ENCODE results near the gene PSD2.

PSD2 gene

GRCh38 chr5:139856714-139857113, 61.1 kb downstream of the PSD2 start:
- no peak for TF ChIP-seq CTCF (IDR thresholded peaks at IDR 0.05; ENCODE audit: borderline replicate concordance, insufficient read depth, low read depth, low read length)
- H3K4me3 ChIP-seq (ENCODE audit: low read depth, low read length): no peak overlapping the region

- no peak overlapping the region for H3K4me3 ChIP-seq (ENCODE audit: low read depth, low read length)
- no peak for TF ChIP-seq CTCF (IDR thresholded peaks at IDR 0.05; ENCODE audit: borderline replicate concordance, insufficient read depth, low read depth, low read length)
Measured at GRCh38 chr5:139859013-139859412, 63.4 kb downstream of the PSD2 start.

GRCh38 chr5:139861021-139861888, 65.6 kb downstream of the PSD2 start:
- no peak for TF ChIP-seq CTCF (IDR thresholded peaks at IDR 0.05; ENCODE audit: borderline replicate concordance, insufficient read depth, low read depth, low read length)
- H3K4me3 ChIP-seq (ENCODE audit: low read depth, low read length): no peak overlapping the region

GRCh38 chr5:139861889-139862207, 66.2 kb downstream of the PSD2 start:
- no peak for TF ChIP-seq CTCF (IDR thresholded peaks at IDR 0.05; ENCODE audit: borderline replicate concordance, insufficient read depth, low read depth, low read length)
- H3K4me3 ChIP-seq (ENCODE audit: low read depth, low read length): no peak overlapping the region

- TF ChIP-seq CTCF (IDR thresholded peaks at IDR 0.05; ENCODE audit: borderline replicate concordance, insufficient read depth, low read depth, low read length): no peak
- H3K4me3 ChIP-seq (ENCODE audit: low read depth, low read length): no peak overlapping the region
Measured at GRCh38 chr5:139862313-139862712, 66.7 kb downstream of the PSD2 start.

- TF ChIP-seq CTCF (IDR thresholded peaks at IDR 0.05; ENCODE audit: borderline replicate concordance, insufficient read depth, low read depth, low read length): peak; percentile 25; the same call in 1 of the 2 replicates
Measured at GRCh38 chr5:139862803-139863202, 67.2 kb downstream of the PSD2 start.

GRCh38 chr5:139863361-139863760, 67.8 kb downstream of the PSD2 start:
- H3K4me3 ChIP-seq (ENCODE audit: low read depth, low read length): no peak overlapping the region
- TF ChIP-seq CTCF (IDR thresholded peaks at IDR 0.05; ENCODE audit: borderline replicate concordance, insufficient read depth, low read depth, low read length): no peak

More at GRCh38 chr5:139862803-139863202, 67.2 kb downstream of the PSD2 start:
- H3K4me3 ChIP-seq (ENCODE audit: low read depth, low read length): no peak overlapping the region
